Measurements from ENCODE around the gene IPO13. TPM values are rescaled to one million over a fixed set of nuclear protein-coding genes. Genes with fewer than 3 reads are reported as not detected.

IPO13 gene
- total RNA-seq, 1 experiment from 2014 or later = 24.2 TPM

DNA sequence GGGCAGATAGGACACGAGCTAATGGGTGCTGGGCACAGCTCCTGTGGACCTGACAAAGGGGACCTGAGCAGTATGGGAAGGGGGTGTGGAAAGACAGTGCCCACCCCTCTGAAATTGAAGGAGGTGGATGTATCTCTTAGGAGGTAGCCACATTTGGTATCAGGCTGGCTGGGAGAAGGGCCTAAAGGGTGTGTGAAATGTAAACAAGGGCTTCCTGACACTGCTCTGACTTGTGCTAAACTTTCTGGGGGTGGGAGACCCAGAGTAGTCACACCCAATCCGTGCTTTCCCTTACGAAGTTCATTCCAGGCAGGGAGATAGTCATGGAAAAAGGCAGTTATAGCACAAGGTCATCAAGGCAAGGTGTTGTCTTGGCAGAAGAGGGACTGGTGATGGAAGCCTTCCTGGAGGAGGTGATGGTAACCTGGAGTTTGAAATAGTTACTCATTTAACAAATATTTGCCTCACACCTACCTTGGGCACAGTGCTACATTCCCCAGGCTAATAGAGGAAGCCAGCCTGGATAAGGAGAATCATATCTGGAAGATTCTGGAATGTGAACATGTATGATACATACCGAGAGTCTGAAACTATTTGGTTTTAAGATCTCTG is 39.3 kb downstream of the IPO13 start:
- Mint-ChIP-seq H3K27ac (ENCODE audit: unreplicated experiment) (no peak overlapping the region), H3K4me3 (ENCODE audit: low read depth, unreplicated experiment) (no peak overlapping the region), H3K36me3 (ENCODE audit: insufficient read depth, unreplicated experiment) (peaks cover 15% of the 10 kb centered on the region), H3K4me1 (ENCODE audit: low read depth, unreplicated experiment) (peaks cover 38% of the 10 kb centered on the region), H3K9me3 (ENCODE audit: low read depth, unreplicated experiment) (no peaks in the 10 kb centered on the region), H3K27me3 (ENCODE audit: unreplicated experiment) (no peaks in the 10 kb centered on the region)
- intact Hi-C loops (cut with micrococcal nuclease; ENCODE audit: unreplicated experiment) = no loop called here
- TF ChIP-seq, protein P1, sequence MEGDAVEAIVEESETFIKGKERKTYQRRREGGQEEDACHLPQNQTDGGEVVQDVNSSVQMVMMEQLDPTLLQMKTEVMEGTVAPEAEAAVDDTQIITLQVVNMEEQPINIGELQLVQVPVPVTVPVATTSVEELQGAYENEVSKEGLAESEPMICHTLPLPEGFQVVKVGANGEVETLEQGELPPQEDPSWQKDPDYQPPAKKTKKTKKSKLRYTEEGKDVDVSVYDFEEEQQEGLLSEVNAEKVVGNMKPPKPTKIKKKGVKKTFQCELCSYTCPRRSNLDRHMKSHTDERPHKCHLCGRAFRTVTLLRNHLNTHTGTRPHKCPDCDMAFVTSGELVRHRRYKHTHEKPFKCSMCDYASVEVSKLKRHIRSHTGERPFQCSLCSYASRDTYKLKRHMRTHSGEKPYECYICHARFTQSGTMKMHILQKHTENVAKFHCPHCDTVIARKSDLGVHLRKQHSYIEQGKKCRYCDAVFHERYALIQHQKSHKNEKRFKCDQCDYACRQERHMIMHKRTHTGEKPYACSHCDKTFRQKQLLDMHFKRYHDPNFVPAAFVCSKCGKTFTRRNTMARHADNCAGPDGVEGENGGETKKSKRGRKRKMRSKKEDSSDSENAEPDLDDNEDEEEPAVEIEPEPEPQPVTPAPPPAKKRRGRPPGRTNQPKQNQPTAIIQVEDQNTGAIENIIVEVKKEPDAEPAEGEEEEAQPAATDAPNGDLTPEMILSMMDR (IDR thresholded peaks at IDR 0.05; ENCODE audit: unreplicated experiment) = no peak
- no peak for DNase-seq
- BruUV-seq (replicated peaks) = no TSS peak
- CTCF ChIA-PET = interaction anchor here (0.6 to 1.0 kb wide), 2 partner anchors 17 to 20 kb away, joined by 4 to 6 read pairs; no protein-coding TSS in a partner anchor

- CTCF ChIA-PET = interaction anchor here (0.6 to 1.0 kb wide), 3 partner anchors 20 to 224 kb away, joined by 3 to 6 read pairs (median 3); no protein-coding TSS in a partner anchor
- Mint-ChIP-seq H3K36me3 (ENCODE audit: insufficient read depth, unreplicated experiment) (peaks cover 22% of the 10 kb centered on the region), H3K4me3 (ENCODE audit: low read depth, unreplicated experiment) (no peak overlapping the region)
These were observed 40.0 kb downstream of the IPO13 start for GRCh38 chr1:43986712-43987111.

GRCh38 chr1:43987159-43987902 is 40.6 kb downstream of the IPO13 start:
- Mint-ChIP-seq H3K36me3 (ENCODE audit: insufficient read depth, unreplicated experiment) (peaks cover 28% of the 10 kb centered on the region), H3K4me3 (ENCODE audit: low read depth, unreplicated experiment) (no peak overlapping the region), H3K27ac (ENCODE audit: unreplicated experiment) (no peak overlapping the region), H3K4me1 (ENCODE audit: low read depth, unreplicated experiment) (peaks cover 41% of the 10 kb centered on the region), H3K9me3 (ENCODE audit: low read depth, unreplicated experiment) (no peaks in the 10 kb centered on the region), H3K27me3 (ENCODE audit: unreplicated experiment) (no peaks in the 10 kb centered on the region)
- CTCF ChIA-PET = interaction anchor here (0.6 to 1.0 kb wide), 3 partner anchors 19 to 224 kb away, joined by 3 to 6 read pairs (median 3); no protein-coding TSS in a partner anchor
- no peak for DNase-seq
- TF ChIP-seq, protein P1 (IDR thresholded peaks at IDR 0.05; ENCODE audit: unreplicated experiment) = no peak
- no TSS peak for BruUV-seq (replicated peaks)
- intact Hi-C loops (cut with micrococcal nuclease; ENCODE audit: unreplicated experiment) = no loop called here

More at GRCh38 chr1:43986712-43987111, 40.0 kb downstream of the IPO13 start:
- TF ChIP-seq, protein P1 (IDR thresholded peaks at IDR 0.05; ENCODE audit: unreplicated experiment) = no peak
- Mint-ChIP-seq H3K27ac (ENCODE audit: unreplicated experiment) (no peak overlapping the region), H3K27me3 (ENCODE audit: unreplicated experiment) (no peaks in the 10 kb centered on the region), H3K9me3 (ENCODE audit: low read depth, unreplicated experiment) (no peaks in the 10 kb centered on the region), H3K4me1 (ENCODE audit: low read depth, unreplicated experiment) (peaks cover 38% of the 10 kb centered on the region)
- intact Hi-C loops (cut with micrococcal nuclease; ENCODE audit: unreplicated experiment) = no loop called here
- no TSS peak for BruUV-seq (replicated peaks)
- peak; percentile 25 for DNase-seq

DNA sequence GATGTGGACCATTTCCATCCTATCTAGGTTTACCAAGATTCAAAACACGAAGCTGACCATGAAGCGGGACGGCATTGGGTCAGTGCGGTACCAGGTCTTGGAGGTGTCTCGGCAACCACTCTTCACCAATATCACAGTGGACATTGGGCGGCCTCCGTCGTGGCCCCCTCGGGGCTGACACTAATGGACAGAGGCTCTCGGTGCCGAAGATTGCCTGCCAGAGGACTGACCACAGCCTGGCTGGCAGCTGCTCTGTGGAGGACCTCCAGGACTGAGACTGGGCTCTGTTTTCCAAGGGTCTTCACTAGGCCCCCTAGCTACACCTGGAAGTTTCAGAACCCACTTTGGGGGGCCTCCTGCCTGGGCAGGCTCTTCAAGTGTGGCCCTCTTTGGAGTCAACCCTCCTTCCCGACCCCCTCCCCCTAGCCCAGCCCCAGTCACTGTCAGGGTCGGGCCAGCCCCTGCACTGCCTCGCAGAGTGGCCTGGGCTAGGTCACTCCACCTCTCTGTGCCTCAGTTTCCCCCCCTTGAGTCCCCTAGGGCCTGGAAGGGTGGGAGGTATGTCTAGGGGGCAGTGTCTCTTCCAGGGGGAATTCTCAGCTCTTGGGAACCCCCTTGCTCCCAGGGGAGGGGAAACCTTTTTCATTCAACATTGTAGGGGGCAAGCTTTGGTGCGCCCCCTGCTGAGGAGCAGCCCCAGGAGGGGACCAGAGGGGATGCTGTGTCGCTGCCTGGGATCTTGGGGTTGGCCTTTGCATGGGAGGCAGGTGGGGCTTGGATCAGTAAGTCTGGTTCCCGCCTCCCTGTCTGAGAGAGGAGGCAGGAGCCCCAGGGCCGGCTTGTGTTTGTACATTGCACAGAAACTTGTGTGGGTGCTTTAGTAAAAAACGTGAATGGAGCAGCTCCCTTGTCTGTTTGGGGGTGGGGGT is 43.8 kb downstream of the IPO13 start:
- no peak for DNase-seq
- TF ChIP-seq, protein P1 (IDR thresholded peaks at IDR 0.05; ENCODE audit: unreplicated experiment) = peak; percentile 11
- H3K4me1 Mint-ChIP-seq (ENCODE audit: low read depth, unreplicated experiment) = peaks cover 53% of the 10 kb centered on the region
- H3K9me3 Mint-ChIP-seq (ENCODE audit: low read depth, unreplicated experiment) = no peaks in the 10 kb centered on the region
- BruUV-seq (replicated peaks) = no TSS peak
- peaks cover 58% of the 10 kb centered on the region for H3K36me3 Mint-ChIP-seq (ENCODE audit: insufficient read depth, unreplicated experiment)
- peak overlapping the region; percentile 16 for H3K27ac Mint-ChIP-seq (ENCODE audit: unreplicated experiment)
- H3K4me3 Mint-ChIP-seq (ENCODE audit: low read depth, unreplicated experiment) = peak overlapping the region; percentile 98
- CTCF ChIA-PET = no interaction called here
- no peaks in the 10 kb centered on the region for H3K27me3 Mint-ChIP-seq (ENCODE audit: unreplicated experiment)
- intact Hi-C loops (cut with micrococcal nuclease; ENCODE audit: unreplicated experiment) = no loop called here
